Upper lobe of left lung (tissue), 4 donors: ENCODE measurements around the gene STOML3.

Experiments
- POLR2A ChIP-seq, 4 donors: fragments of 450-650 bp; IDR thresholded peaks; one replicate each; pipeline ENCODE4 v1.5.1; 2016 to 2017; ENCODE audit warnings: antibody characterized with exemption in 4 of 4, mild to moderate bottlenecking in 2 of 4
- POLR2AphosphoS5 ChIP-seq, 2 donors: sonication (generic); formaldehyde crosslinking; IDR thresholded peaks; one replicate each; pipeline ENCODE4 v1.5.1; 2017; ENCODE audit warnings: antibody characterized with exemption in 2 of 2
- TF ChIP-seq, protein P1 (sequence below), 6 experiments: fragments of 450-650 bp in 4 of 6; fragments of 200-600 bp in 2 of 6; sonication (generic) in 2 of 6; IDR thresholded peaks; one replicate each; pipeline ENCODE4 v1.5.1; 2016 to 2019; ENCODE audit warnings: antibody characterized with exemption in 6 of 6

DNA sequence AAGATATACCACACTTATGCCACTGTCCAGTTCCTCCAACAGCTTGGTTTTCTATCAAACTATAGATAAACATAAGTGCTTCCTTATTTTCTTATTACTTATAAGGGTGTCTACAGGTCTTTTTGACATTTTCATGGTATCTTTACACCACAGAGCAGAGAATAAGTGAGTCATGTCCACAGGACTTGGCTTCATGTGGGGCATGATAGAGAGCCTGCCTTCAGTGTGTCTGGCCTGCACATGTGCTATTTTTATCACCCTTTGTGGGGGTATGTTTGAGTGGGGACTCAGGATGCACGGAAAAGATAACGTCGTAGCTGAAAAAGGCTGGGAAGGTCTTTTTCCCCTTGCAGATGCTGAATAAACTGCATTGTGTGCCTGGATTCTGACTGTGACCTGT lies 8.1 kb upstream of the STOML3 start:
- TF ChIP-seq, protein P1, sequence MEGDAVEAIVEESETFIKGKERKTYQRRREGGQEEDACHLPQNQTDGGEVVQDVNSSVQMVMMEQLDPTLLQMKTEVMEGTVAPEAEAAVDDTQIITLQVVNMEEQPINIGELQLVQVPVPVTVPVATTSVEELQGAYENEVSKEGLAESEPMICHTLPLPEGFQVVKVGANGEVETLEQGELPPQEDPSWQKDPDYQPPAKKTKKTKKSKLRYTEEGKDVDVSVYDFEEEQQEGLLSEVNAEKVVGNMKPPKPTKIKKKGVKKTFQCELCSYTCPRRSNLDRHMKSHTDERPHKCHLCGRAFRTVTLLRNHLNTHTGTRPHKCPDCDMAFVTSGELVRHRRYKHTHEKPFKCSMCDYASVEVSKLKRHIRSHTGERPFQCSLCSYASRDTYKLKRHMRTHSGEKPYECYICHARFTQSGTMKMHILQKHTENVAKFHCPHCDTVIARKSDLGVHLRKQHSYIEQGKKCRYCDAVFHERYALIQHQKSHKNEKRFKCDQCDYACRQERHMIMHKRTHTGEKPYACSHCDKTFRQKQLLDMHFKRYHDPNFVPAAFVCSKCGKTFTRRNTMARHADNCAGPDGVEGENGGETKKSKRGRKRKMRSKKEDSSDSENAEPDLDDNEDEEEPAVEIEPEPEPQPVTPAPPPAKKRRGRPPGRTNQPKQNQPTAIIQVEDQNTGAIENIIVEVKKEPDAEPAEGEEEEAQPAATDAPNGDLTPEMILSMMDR (IDR thresholded peaks at IDR 0.05) = no peak
- no peak for TF ChIP-seq POLR2AphosphoS5 (IDR thresholded peaks at IDR 0.05)
- no peak for TF ChIP-seq POLR2A (IDR thresholded peaks at IDR 0.05)
